Upper lobe of right lung (tissue), 1 donor: ENCODE measurements around the gene SLMAP. TPM values are rescaled to one million over a fixed set of nuclear protein-coding genes. Genes with fewer than 3 reads are reported as not detected.

Experiments
- ATAC-seq: fragments of 200-7000 bp; cut with Tn5 transposase; one replicate; pipeline ENCODE4 v1.9.1; 2020; ENCODE audit warnings: mild to moderate bottlenecking, moderate library complexity
- DNase-seq: peaks from one replicate; pipeline ENCODE4 v3.0.0-alpha.2; 2020
- H3K27ac ChIP-seq: fragments of 200-600 bp; one replicate; pipeline ENCODE4 v1.8.0; 2022
- H3K27me3 ChIP-seq: fragments of 200-600 bp; one replicate; pipeline ENCODE4 v1.8.0; 2022; ENCODE audit warnings: mild to moderate bottlenecking
- H3K36me3 ChIP-seq: fragments of 200-600 bp; one replicate; pipeline ENCODE4 v1.8.0; 2022
- H3K4me1 ChIP-seq: fragments of 200-600 bp; one replicate; pipeline ENCODE4 v1.8.0; 2022
- H3K4me3 ChIP-seq: fragments of 200-600 bp; one replicate; pipeline ENCODE4 v1.8.0; 2022; ENCODE audit warnings: mild to moderate bottlenecking
- H3K9me3 ChIP-seq: fragments of 200-600 bp; one replicate; pipeline ENCODE4 v1.8.0; 2022
- intact Hi-C: fragments of 100-400 bp; cut with DNase I; formaldehyde crosslinking; loops from one replicate; pipeline ENCODE4 v1.11.0; 2022
- total RNA-seq: library from RNA; stranded (reverse); fragmentation: NEBNext Ultra II Directional; extraction: Animal tissue kit (Norgen Biotek cat#: 25700); gene quantifications from one replicate; pipeline ENCODE4 v1.2.1, GENCODE V29; 2021
- TF ChIP-seq, protein P1 (sequence below): fragments of 200-600 bp; IDR thresholded peaks from one replicate; pipeline ENCODE4 v1.8.0; 2022; ENCODE audit warnings: antibody characterized with exemption
- donor health status: DM: no; HTN: yes; CAD: no; lungs with severe emphysema.

SLMAP gene
- total RNA-seq, 1 donor from 2014 or later = 65.2 TPM

DNA sequence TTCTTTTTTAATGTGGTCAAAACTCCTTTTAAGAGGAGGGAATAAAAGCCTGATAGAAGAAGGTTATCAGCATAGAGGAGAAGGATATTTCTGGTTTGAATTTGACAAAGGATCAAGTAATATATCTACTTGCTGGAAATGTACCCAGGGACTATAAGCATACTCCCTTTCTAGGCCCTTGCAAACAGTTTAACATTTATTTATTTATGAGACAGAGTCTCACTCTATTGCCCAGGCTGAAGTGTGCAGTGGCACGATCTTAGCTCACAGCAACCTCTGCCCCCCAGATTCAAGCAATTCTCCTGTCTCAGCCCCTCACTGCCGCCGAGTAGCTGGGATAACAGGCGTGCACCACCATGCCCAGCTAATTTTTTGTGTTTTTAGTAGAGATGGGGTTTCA, 71.6 kb downstream of the SLMAP start:
- intact Hi-C loops = no loop called here
- TF ChIP-seq, protein P1, sequence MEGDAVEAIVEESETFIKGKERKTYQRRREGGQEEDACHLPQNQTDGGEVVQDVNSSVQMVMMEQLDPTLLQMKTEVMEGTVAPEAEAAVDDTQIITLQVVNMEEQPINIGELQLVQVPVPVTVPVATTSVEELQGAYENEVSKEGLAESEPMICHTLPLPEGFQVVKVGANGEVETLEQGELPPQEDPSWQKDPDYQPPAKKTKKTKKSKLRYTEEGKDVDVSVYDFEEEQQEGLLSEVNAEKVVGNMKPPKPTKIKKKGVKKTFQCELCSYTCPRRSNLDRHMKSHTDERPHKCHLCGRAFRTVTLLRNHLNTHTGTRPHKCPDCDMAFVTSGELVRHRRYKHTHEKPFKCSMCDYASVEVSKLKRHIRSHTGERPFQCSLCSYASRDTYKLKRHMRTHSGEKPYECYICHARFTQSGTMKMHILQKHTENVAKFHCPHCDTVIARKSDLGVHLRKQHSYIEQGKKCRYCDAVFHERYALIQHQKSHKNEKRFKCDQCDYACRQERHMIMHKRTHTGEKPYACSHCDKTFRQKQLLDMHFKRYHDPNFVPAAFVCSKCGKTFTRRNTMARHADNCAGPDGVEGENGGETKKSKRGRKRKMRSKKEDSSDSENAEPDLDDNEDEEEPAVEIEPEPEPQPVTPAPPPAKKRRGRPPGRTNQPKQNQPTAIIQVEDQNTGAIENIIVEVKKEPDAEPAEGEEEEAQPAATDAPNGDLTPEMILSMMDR = no peak
- Histone ChIP-seq H3K9me3 (no peaks in the 10 kb centered on the region), H3K27ac (no peak overlapping the region), H3K4me3 (no peak overlapping the region), H3K27me3 (no peaks in the 10 kb centered on the region), H3K36me3 (peaks cover 3% of the 10 kb centered on the region), H3K4me1 (no peaks in the 10 kb centered on the region)
- ATAC-seq (no peak), DNase-seq (no peak)

DNA sequence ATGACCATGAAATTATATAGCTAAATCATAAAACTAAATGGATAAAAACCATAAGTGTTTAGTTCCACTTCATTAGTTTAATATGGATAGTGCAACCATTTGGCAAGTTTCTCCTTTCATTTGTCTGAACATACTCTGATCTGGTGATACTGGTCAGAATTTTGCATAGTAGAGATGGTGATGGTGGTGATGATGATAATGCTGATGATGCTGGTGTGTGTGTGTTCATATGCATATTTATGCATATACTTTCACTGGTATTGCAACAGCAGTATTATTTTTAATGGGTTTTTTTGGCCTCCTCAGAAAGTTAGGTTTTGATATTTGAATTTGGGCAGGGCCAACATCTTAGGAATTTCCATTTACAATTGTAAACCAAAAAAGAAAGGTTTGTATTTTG, 76.4 kb downstream of the SLMAP start:
- Histone ChIP-seq H3K27ac (no peak overlapping the region), H3K36me3 (peaks cover 7% of the 10 kb centered on the region), H3K4me3 (no peak overlapping the region), H3K27me3 (no peaks in the 10 kb centered on the region), H3K9me3 (no peaks in the 10 kb centered on the region), H3K4me1 (no peaks in the 10 kb centered on the region)
- ATAC-seq = no peak
- intact Hi-C loops = no loop called here
- TF ChIP-seq, protein P1 = no peak
- no peak for DNase-seq

DNA sequence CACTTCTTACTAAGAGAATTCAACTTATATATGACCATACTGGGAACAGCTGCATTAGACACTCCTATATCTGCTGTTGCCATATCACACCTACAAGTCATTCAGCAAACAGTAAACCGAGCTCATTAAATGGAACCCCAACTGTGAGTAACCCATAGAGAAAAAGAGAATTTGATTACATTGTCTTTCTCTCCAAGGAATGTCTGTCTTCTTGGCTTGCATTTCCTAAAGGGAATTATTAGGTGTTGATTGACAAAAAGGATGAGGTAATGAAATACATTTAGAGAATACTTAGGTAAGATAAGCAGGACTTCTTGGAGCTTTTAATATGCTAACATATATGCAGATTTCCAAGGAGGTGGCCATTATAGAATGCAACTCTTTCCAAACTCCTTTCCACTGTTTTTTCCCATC, 76.8 kb downstream of the SLMAP start:
- intact Hi-C loops = no loop called here
- DNase-seq (no peak), ATAC-seq (no peak)
- TF ChIP-seq, protein P1 = no peak
- Histone ChIP-seq H3K36me3 (peaks cover 7% of the 10 kb centered on the region), H3K4me1 (no peaks in the 10 kb centered on the region), H3K4me3 (no peak overlapping the region), H3K27me3 (no peaks in the 10 kb centered on the region), H3K27ac (no peak overlapping the region), H3K9me3 (no peaks in the 10 kb centered on the region)

DNA sequence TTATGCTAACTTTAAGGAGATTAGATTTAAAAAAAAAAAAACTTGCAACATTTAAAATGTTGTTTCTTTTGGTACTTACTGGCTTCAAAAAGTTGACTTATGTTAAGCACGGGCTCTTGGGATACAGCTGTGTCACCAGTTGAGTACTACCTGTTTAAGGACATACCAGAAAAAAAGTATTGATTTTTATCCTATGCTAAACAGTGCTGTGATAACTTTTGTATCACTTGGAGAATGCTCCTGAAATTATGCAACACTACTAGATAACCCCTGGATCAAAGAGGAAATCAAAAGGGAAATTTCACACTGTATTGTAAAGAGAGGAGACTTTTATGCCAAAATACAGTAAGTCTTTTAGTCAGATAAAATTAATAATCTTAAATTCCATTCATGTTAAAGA, 77.7 kb downstream of the SLMAP start:
- Histone ChIP-seq H3K36me3 (peaks cover 7% of the 10 kb centered on the region), H3K27ac (no peak overlapping the region), H3K27me3 (no peaks in the 10 kb centered on the region), H3K4me3 (no peak overlapping the region), H3K4me1 (no peaks in the 10 kb centered on the region), H3K9me3 (no peaks in the 10 kb centered on the region)
- ATAC-seq (no peak), DNase-seq (no peak)
- intact Hi-C loops = no loop called here
- TF ChIP-seq, protein P1 = no peak

DNA sequence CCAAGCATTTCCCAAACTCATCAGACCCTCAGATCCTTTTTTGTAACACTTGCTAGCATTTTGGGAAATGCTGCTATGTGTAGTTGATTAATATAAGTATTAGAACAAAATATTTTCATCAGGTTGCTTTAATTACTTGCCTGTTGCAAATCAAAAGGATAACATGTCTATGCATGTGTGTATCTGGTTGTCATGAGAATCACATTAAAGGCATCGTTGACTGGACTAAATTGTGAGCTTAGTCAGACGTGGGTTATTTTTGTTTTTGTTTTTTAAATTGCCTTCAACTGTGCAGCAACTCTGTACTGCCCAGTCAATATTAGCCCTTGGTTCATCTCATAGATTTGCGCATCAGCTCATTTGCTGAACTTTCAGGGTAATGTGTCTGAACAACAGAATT, 81.6 kb downstream of the SLMAP start:
- no peak overlapping the region for H3K27ac ChIP-seq
- intact Hi-C loops = no loop called here
- no peaks in the 10 kb centered on the region for H3K4me1 ChIP-seq
- TF ChIP-seq, protein P1 = no peak
- no peak overlapping the region for H3K4me3 ChIP-seq
- no peaks in the 10 kb centered on the region for H3K9me3 ChIP-seq
- no peaks in the 10 kb centered on the region for H3K27me3 ChIP-seq
- ATAC-seq = no peak
- peaks cover 4% of the 10 kb centered on the region for H3K36me3 ChIP-seq
- no peak for DNase-seq

DNA sequence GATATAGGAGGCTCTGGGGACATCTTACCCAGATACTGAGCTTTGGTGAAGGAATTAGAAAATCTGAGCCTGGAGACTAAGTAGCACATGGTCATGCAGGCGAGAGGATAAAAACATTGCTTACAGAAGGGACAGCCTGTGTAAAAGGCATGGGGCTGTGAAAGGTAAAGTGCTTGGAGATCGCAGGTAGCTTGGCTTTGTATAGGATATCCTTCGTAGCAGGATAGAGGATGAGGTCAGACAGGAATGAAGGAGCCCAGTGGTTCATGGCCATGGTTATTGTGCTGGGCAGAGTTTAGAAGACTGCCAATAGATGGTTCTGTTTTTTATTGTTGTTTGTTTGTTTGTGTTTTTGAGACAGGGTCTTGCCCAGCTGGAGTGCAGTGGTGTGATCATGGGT, 82.5 kb downstream of the SLMAP start:
- intact Hi-C loops = no loop called here
- DNase-seq = no peak
- TF ChIP-seq, protein P1 = no peak
- no peaks in the 10 kb centered on the region for H3K9me3 ChIP-seq
- H3K4me1 ChIP-seq = no peaks in the 10 kb centered on the region
- no peaks in the 10 kb centered on the region for H3K36me3 ChIP-seq
- no peak for ATAC-seq
- H3K4me3 ChIP-seq = no peak overlapping the region
- no peaks in the 10 kb centered on the region for H3K27me3 ChIP-seq
- no peak overlapping the region for H3K27ac ChIP-seq
